HG03060 (cell line): ENCODE measurements around the gene POLD2.
A peak's percentile ranks its signal among the peaks of the same experiment; 100 is the strongest.

Source experiments
- ATAC-seq: cut with Tn5 transposase; IDR thresholded peaks from one replicate; pipeline ENCODE4 v1.9.1; 2021; ENCODE audit warnings: low read depth, moderate number of reproducible peaks; ENCODE audit not compliant: unreplicated experiment

The POLD2 gene

GRCh38 chr7:44084701-44085100 is 38.6 kb downstream of the POLD2 start:
- no peak for ATAC-seq

DNA sequence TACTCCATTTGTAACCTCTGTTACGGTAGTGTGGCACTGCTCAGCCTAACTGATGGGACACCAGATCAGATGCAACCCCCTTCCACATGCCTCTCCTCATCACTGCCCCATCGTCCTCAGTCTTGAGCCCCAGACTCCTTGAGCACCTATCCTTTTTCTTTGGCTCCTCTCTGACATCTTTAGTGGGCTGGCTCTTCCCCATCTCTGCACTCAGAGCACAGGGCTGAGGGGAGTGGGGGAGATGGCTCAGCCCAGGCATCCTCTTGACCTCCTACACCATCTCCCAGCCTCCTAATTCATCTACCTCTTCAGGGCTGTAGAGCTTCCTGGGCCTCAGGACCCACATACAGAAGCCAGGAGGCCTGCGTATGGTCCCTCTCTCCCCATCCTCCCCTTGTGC is 39.6 kb downstream of the POLD2 start:
- no peak for ATAC-seq

DNA sequence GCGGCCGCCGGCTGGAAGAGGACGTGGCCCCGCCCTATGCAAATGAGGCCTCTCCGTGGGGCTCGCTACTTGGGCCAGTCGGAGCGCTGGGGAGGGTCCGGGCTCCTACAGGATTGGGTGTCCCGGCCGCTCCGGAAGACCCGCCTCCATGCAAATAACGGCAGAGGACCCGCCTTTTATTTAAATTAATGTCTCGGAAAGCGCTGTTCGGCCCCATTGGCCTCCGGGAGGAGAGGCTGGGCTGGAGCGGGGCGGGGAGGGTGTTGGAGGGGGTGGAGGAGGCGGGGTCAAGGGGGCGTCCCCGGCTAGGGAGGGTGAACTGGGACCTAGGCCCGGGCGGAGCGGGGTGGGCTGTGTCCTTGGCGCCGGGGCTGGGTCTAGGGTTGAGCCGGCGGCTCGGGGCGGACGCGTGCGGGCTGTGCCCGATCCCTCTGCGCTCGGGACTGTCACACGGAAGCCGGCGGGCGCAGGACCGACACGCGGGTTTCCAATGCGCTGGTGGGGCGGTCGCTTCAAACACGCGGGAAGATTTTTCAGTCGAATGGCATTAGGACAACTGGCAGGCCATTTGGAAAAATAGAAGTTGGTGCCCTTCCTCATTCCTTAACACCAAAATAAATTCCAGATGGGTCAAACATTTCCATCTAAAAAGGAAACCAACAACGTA is 40.7 kb downstream of the POLD2 start:
- peak; percentile 90 for ATAC-seq

DNA sequence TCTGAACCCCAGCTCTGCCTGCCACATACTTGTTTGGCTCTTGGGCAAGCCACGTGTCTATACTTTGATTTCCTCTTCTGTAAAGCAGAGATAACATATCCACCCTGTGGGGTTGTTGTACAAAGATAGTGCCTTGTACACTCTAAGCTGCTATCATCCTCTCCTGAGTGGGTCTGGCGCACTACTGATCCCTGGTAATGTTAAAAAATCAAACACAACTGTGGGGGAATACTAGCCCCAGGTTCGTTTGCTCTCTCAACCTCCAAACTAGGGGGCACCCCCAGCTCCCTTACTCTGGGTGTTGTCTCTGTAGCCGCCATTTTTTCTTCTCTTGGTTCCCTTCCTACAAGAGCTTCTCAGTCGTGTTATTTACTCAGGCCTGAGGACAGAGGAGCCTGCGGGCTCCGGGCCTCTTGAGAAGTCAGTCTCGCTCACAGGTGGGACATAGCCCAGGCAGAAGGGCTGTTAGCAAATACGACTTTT is 42.0 kb downstream of the POLD2 start:
- ATAC-seq: no peak

DNA sequence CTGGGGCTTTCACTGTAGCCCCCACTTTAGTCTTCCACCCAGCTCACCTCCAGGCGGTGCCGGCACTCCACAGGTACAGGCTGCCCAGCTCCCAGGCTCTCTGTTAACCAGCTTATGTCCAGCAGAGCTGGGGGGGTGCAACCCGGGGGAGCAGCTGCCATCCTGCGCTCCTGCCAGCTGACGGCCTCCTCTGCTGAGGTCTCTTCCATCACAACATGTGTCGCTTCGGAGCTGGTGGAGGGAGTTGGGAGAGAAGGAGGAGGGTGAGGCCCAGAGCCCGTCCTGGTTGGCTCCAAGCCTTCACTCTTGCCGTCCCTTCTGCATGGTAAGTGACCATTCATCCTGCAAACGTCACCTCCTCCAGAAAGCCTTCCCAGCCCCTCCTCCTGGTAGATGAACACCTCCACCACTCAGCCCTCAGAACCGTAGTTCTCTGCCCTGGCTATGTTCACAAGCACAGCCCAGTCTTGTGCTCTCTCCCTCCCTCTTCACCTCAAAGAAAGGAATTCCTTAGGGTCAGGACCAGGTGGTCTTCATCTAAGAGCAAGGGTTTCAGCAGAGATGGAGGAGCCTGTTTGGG is 42.6 kb downstream of the POLD2 start:
- no peak for ATAC-seq

GRCh38 chr7:44080118-44080517 is 43.2 kb downstream of the POLD2 start:
- ATAC-seq: no peak

DNA sequence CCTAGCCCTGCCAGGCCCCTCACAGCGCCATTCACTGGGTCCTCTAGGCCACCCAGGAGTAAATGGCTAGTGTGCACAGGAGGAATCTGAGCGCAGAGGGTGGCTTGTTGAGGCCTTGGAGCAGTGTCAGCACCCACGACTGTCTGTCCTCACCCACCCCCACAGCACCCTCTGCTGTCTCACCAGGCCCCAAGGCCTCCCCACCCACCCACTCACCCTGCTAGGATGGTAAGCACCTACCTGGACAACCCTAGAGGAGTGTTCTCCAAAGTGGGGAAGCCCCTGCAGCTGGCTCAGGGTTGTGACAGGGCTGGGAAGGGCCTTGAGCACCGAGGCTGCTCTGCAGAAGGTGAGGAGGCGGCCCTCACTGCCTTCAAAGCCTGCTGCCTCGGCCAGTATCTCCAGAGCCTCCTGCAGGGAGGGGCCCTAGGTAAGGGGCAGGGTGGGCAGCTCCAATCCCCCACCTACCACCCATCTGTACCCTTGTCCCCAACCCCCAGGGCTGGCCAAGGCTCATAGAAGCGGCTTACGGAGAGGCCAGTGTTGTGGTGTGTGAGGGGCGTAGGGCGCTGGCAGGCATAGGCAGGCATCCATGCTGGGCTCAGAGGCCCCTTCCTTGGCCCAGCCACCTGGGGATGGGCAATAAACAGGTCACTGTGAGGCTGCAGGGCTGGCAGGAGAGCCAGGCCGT is 43.9 kb downstream of the POLD2 start:
- ATAC-seq: no peak

GRCh38 chr7:44078521-44078920 is 44.8 kb downstream of the POLD2 start:
- no peak for ATAC-seq

GRCh38 chr7:44077681-44078091 is 45.7 kb downstream of the POLD2 start:
- ATAC-seq: no peak

- ATAC-seq: no peak
These were observed 46.3 kb downstream of the POLD2 start for GRCh38 chr7:44077061-44077460.

- no peak for ATAC-seq
These were observed 47.0 kb downstream of the POLD2 start for GRCh38 chr7:44076101-44076895.

- no peak for ATAC-seq
These were observed 47.9 kb downstream of the POLD2 start for GRCh38 chr7:44075296-44076075.

DNA sequence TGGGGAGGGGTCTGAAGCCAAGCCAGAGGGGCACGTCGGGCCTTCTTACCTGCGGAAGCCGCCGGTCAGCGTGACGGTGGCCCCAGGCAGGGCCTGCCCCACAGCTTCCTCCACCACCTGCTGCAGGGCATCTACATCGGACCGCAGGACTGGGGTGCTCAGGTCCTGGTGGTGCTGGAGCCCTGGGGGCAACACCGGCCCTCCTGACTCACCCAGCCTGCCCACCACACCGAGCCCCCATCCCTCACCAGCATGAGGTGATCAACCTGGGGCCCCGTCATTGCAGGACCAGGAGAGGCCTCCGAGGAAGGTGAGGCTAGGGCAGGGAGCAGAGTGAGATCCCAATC is 49.0 kb downstream of the POLD2 start:
- ATAC-seq: no peak

- ATAC-seq: no peak
These were observed 49.5 kb downstream of the POLD2 start for GRCh38 chr7:44073664-44074348.

- no peak for ATAC-seq
These were observed 50.8 kb downstream of the POLD2 start for GRCh38 chr7:44072364-44073231.

DNA sequence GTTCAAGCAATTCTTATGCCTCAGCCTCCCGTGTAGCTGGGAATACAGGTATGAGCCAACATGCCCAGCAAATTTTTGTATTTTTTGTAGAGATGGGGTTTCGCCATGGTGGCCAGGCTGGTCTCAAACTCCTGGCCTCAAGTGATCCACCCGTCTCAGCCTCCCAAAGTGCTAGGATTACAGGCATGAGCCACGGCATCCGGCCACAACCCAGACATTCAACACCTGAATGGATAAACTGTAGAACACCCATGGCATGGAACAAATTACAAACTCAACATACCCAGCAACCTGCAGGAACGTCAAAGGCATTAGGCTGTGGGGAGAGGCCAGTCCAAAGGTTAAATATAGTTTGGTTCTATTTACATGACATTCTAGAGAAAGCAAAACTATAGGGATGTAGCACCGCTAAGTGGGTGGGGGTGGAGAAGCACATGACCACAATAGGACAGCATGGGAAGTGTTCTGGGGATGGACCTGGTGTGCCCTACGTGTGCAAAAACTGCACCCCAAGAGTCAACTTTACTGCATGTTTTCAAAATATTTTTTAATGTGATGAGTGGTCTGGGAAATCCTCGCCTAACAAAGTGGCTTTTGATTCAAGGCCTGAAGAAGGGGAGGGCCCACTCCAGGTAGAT is 51.5 kb downstream of the POLD2 start:
- ATAC-seq: no peak

GRCh38 chr7:44068054-44068453 is 55.3 kb downstream of the POLD2 start:
- no peak for ATAC-seq
